Spinal cord (tissue), 10 donors: ENCODE measurements around the gene EME1. TPM values are rescaled to one million over a fixed set of nuclear protein-coding genes. Genes with fewer than 3 reads are reported as not detected.
"Not testable (repeated sequence)": the region's sequence is repeated elsewhere in the genome, so short reads cannot be mapped to it uniquely, and the experiment has no call there.

Source experiments
- DNase-seq, 6 donors: peaks; one replicate each; pipeline versions ENCODE4 v3.0.0 to v3.0.0-alpha.2; 2013 to 2015; ENCODE audit warnings: low spot score in 6 of 6, low read depth in 4 of 6
- H3K27ac ChIP-seq: one replicate; pipeline ENCODE4 v1.5.1; 2013; ENCODE audit warnings: low read depth, low read length, control low read depth
- H3K27me3 ChIP-seq: one replicate; pipeline ENCODE4 v1.6.1; 2013; ENCODE audit warnings: low read length; ENCODE audit not compliant: control insufficient read depth, insufficient read depth
- H3K36me3 ChIP-seq: one replicate; pipeline ENCODE4 v1.6.1; 2013; ENCODE audit warnings: low read length; ENCODE audit not compliant: control insufficient read depth, insufficient read depth
- H3K4me1 ChIP-seq: one replicate; pipeline ENCODE4 v1.6.1; 2013; ENCODE audit warnings: low read length; ENCODE audit not compliant: control insufficient read depth, insufficient read depth
- H3K4me3 ChIP-seq: one replicate; pipeline ENCODE4 v1.5.1; 2013; ENCODE audit warnings: low read depth, low read length, control low read depth
- H3K9me3 ChIP-seq: one replicate; pipeline ENCODE4 v1.6.1; 2013; ENCODE audit warnings: low read length; ENCODE audit not compliant: control insufficient read depth, insufficient read depth
- WGBS: methylation state at CpG from one replicate; pipeline ENCODE4 v1.1.5; 2013; ENCODE audit warnings: missing lambda C conversion rate; ENCODE audit not compliant: insufficient coverage; 5-methylcytosine and 5-hydroxymethylcytosine counted together
- polyA plus RNA-seq, 2 donors: library from polyadenylated mRNA; unstranded; fragments of 120-200 nt; gene quantifications; one replicate each; pipeline ENCODE4 v1.2.1, GENCODE V29; 2013; ENCODE audit not compliant: insufficient read length in 2 of 2
- total RNA-seq, 2 donors: library from RNA; depleted of rRNA in 1 of 2; stranded (reverse); fragments of 120-200 nt in 1 of 2; fragments of >200 nt in 1 of 2; gene quantifications; one replicate each; pipeline versions ENCODE4 v1.2.3 to v1.2.4, GENCODE V29; 2013 to 2014
- donor health status: healthy.

EME1 gene
- total and polyA plus RNA-seq, 4 donors: 3.1 to 7.5 (median 6.1) TPM

GRCh38 chr17:50399591-50399990, 26.6 kb downstream of the EME1 start:
- 96% methylated on average over 6 of the region's 8 CpGs for WGBS
- peaks cover 19% of the 10 kb centered on the region for H3K4me1 ChIP-seq
- not testable (repeated sequence) for H3K9me3 ChIP-seq

DNA sequence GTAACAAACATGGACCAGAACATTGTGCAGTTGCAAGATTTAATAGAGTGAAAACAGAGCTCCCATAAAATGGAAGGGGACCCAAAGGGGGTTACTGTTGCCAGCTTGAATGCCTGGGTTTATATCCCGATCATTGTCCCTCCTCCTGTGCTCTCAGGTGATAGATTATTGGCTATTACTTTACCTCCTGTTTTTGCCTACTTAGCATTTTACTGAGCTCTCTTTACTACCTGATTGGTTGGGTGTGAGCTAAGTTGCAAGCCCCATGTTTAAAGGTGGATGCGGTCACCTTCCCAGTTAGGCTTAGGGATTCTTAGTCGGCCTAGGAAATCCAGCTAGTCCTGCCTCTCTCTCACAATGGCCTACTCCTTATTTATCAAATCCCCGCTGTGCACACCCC, 32.3 kb downstream of the EME1 start:
- not testable (repeated sequence) for H3K27me3 ChIP-seq, H3K9me3 ChIP-seq, H3K27ac ChIP-seq, H3K36me3 ChIP-seq, H3K4me3 ChIP-seq, H3K4me1 ChIP-seq, DNase-seq
- WGBS: no CpG with 5 or more reads among the region's 4 CpGs

More at GRCh38 chr17:50399591-50399990, 26.6 kb downstream of the EME1 start:
- H3K27me3 ChIP-seq, DNase-seq, H3K27ac ChIP-seq, H3K36me3 ChIP-seq, H3K4me3 ChIP-seq: not testable (repeated sequence)

DNA sequence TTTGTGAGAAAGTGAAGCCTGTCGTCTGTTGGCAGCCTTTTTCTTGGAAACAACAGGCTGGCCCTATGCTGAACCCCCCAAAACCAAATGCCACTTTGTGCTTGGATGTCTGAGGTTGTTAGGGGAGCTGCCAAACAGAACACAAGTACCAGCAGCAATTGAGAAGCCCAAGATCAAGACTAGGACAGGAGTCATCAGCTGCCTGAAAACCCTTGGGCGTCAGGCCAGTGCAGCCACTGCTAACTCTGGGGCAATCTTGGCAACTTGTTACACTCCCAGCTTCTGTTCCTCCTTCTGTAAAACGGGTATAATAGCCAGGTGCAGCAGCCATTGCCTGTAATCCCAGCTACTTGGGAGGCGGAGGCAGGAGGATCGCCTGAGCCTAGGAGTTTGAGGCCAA, 33.5 kb downstream of the EME1 start:
- Histone ChIP-seq H3K36me3 (no peaks in the 10 kb centered on the region), H3K9me3 (no peaks in the 10 kb centered on the region), H3K27ac (no peak overlapping the region), H3K27me3 (no peaks in the 10 kb centered on the region), H3K4me3 (no peak overlapping the region), H3K4me1 (no peaks in the 10 kb centered on the region)
- no peak for DNase-seq
- WGBS: 53% methylated on average over 2 of the region's 5 CpGs

GRCh38 chr17:50407921-50408320, 34.9 kb downstream of the EME1 start:
- Histone ChIP-seq H3K27ac (no peak overlapping the region), H3K27me3 (no peaks in the 10 kb centered on the region), H3K4me1 (no peaks in the 10 kb centered on the region), H3K4me3 (no peak overlapping the region), H3K36me3 (no peaks in the 10 kb centered on the region), H3K9me3 (no peaks in the 10 kb centered on the region)
- DNase-seq: no peak
- WGBS: 89% methylated on average over 3 of the region's 4 CpGs

- DNase-seq: no peak
- Histone ChIP-seq H3K36me3 (no peaks in the 10 kb centered on the region), H3K4me3 (no peak overlapping the region), H3K4me1 (no peaks in the 10 kb centered on the region), H3K9me3 (no peaks in the 10 kb centered on the region), H3K27ac (no peak overlapping the region), H3K27me3 (no peaks in the 10 kb centered on the region)
- WGBS: no CpG with 5 or more reads among the region's 4 CpGs
Measured at GRCh38 chr17:50412188-50412732, 39.2 kb downstream of the EME1 start.

- no peaks in the 10 kb centered on the region for H3K9me3 ChIP-seq
- no peak overlapping the region for H3K27ac ChIP-seq
- H3K27me3 ChIP-seq: no peaks in the 10 kb centered on the region
- no peak for DNase-seq
- no peak overlapping the region for H3K4me3 ChIP-seq
- no peaks in the 10 kb centered on the region for H3K36me3 ChIP-seq
- no peaks in the 10 kb centered on the region for H3K4me1 ChIP-seq
- 83% methylated on average over 2 of the region's 3 CpGs for WGBS
Measured at GRCh38 chr17:50414808-50415207, 41.8 kb downstream of the EME1 start.

- H3K36me3 ChIP-seq, DNase-seq, H3K27ac ChIP-seq, H3K4me1 ChIP-seq, H3K27me3 ChIP-seq, H3K4me3 ChIP-seq, H3K9me3 ChIP-seq: not testable (repeated sequence)
- 96% methylated on average over 10 of the region's 10 CpGs for WGBS
Measured at GRCh38 chr17:50419577-50419976, 46.5 kb downstream of the EME1 start.

DNA sequence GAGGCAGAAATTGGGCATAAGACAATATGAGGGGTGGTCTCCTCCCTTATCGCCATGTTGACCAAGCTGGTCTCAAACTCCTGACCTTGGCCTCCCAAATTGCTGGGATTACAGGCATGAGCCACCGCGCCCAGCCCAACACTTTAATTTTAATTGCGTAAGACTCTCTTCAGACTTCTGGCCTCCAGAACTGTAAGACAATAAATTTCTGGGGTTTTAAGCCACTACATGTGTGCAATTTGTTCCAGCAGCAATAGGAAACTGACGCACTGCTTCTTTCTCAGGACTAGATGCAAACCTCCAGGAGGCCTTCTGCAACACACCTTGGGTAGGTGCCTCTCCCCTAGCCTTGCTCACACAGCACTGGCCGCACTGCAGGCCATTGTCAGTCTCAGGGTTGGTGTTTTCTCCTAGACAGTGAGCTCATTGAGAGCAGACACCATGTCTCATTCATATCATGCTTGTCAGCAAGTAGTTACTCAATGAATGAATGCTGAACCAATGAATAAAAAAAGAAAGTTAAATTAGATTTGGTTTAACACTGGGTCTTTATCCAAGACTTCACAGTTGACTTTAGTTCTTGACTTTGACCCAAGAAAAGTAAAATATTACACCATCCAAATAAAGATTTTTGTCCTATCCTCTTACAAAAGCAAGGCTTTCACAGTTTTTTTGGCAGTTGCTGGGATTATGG, 47.5 kb downstream of the EME1 start:
- WGBS: 92% methylated on average over 4 of the region's 6 CpGs
- Histone ChIP-seq H3K4me3 (no peak overlapping the region), H3K4me1 (peaks cover 5% of the 10 kb centered on the region), H3K27ac (no peak overlapping the region), H3K27me3 (no peaks in the 10 kb centered on the region), H3K9me3 (no peaks in the 10 kb centered on the region), H3K36me3 (no peaks in the 10 kb centered on the region)
- no peak for DNase-seq

- Histone ChIP-seq H3K27ac (no peak overlapping the region), H3K4me1 (peaks cover 13% of the 10 kb centered on the region)
Measured at GRCh38 chr17:50421308-50422051, 48.5 kb downstream of the EME1 start.

GRCh38 chr17:50422738-50423137, 49.7 kb downstream of the EME1 start:
- DNase-seq: no peak
- no peak overlapping the region for H3K4me3 ChIP-seq
- no peaks in the 10 kb centered on the region for H3K27me3 ChIP-seq
- H3K9me3 ChIP-seq: no peaks in the 10 kb centered on the region
- WGBS: no CpG with 5 or more reads among the region's 2 CpGs
- H3K27ac ChIP-seq: no peak overlapping the region
- peaks cover 22% of the 10 kb centered on the region for H3K4me1 ChIP-seq
- H3K36me3 ChIP-seq: no peaks in the 10 kb centered on the region

More at GRCh38 chr17:50421308-50422051, 48.5 kb downstream of the EME1 start:
- no peaks in the 10 kb centered on the region for H3K9me3 ChIP-seq
- H3K4me3 ChIP-seq: peak overlapping the region; percentile 9
- DNase-seq: peak in 1 of 6 donors; percentile 41
- WGBS: 0% methylated on average over 1 of the region's 3 CpGs
- H3K36me3 ChIP-seq: no peaks in the 10 kb centered on the region
- H3K27me3 ChIP-seq: no peaks in the 10 kb centered on the region
